Thyroid gland (tissue), 4 donors: ENCODE data around the gene PDXK. TPM values are rescaled to one million over a fixed set of nuclear protein-coding genes. Genes with fewer than 3 reads are reported as not detected.

Source experiments
- DNase-seq, 2 donors: peaks; one replicate each; pipeline ENCODE4 v3.0.0-alpha.2; 2019
- H3K27ac ChIP-seq, 3 donors: fragments of 200-600 bp; sonication (generic); 1 replicate in 2 of 3; 2 replicates in 1 of 3; pipeline ENCODE4 v1.5.1; 2016 to 2019; ENCODE audit warnings: mild to moderate bottlenecking in 1 of 3, moderate library complexity in 1 of 3
- H3K27me3 ChIP-seq: fragments of 200-600 bp; sonication (generic); one replicate; pipeline ENCODE4 v1.5.1; 2019
- H3K36me3 ChIP-seq, 2 donors: fragments of 200-600 bp; sonication (generic); one replicate each; pipeline ENCODE4 v1.5.1; 2016 to 2019
- H3K4me1 ChIP-seq, 2 donors: fragments of 200-600 bp; sonication (generic); one replicate each; pipeline ENCODE4 v1.5.1; 2017 to 2019
- H3K4me3 ChIP-seq, 3 donors: fragments of 200-600 bp; sonication (generic); replicated peaks in 1 of 3; 1 replicate in 2 of 3; 2 replicates in 1 of 3; pipeline ENCODE4 v1.5.1; 2016; ENCODE audit warnings: mild to moderate bottlenecking in 1 of 3
- H3K9me3 ChIP-seq: fragments of 200-600 bp; sonication (generic); one replicate; pipeline ENCODE4 v1.5.1; 2017
- POLR2A ChIP-seq, 2 donors: fragments of 450-650 bp; IDR thresholded peaks; one replicate each; pipeline ENCODE4 v1.6.1; 2017; ENCODE audit warnings: antibody characterized with exemption in 2 of 2, mild to moderate bottlenecking in 2 of 2, moderate library complexity in 1 of 2
- WGBS, 2 donors: methylation state at CpG; one replicate each; pipeline ENCODE4 v1.1.5; 2017; 5-methylcytosine and 5-hydroxymethylcytosine counted together
- intact Hi-C: fragments of 100-400 bp; cut with DNase I; formaldehyde crosslinking; loops from one replicate; pipeline ENCODE4 v1.15.1; 2023
- total RNA-seq, 4 donors: library from RNA; depleted of rRNA; stranded (reverse); fragments of >200 nt; gene quantifications; one replicate each; pipeline ENCODE4 v1.2.3, GENCODE V29; 2016
- TF ChIP-seq, protein P1 (sequence below), 6 experiments: fragments of 200-600 bp in 3 of 6; fragments of 450-650 bp in 3 of 6; sonication (generic) in 3 of 6; IDR thresholded peaks; one replicate each; pipeline ENCODE4 v1.5.1; 2016 to 2019; ENCODE audit warnings: antibody characterized with exemption in 6 of 6, mild to moderate bottlenecking in 2 of 6, inconsistent platforms in 1 of 6, moderate library complexity in 1 of 6

PDXK gene
- total RNA-seq, 4 donors from 2014 or later = 70.6 to 95.5 (median 92.4) TPM

DNA sequence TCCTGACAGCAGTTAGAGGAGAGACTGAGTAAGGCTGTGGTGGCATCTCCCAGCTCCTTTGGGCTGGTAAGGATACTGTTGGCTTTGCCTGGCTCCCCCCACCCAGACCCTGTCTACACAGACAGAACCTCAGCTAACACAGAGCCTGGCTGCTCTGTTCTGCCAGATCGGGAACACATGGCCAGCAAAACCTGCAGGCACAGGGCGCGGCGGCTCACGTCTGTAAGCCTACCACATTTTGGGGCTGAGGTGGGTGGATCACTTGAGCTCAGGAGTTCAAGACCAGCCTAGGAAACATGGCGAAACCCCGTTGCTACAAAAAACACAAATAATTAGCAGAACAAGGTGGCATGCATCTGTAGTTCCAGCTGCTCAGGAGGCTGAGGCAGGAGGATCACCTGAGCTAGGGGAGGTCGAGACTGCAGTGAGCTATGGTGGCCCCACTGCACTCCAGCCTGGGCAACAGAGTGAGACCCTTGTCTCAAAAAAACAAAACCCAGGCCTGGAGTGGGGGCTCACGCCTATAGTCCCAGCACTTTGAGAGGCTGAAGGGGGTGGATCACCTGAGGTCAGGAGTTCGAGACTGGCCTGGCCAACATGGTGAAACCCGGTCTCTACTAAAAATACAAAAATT lies 50.5 kb downstream of the PDXK start:
- intact Hi-C loops = no loop called here
- no peak for TF ChIP-seq POLR2A (IDR thresholded peaks at IDR 0.05)
- TF ChIP-seq, protein P1, sequence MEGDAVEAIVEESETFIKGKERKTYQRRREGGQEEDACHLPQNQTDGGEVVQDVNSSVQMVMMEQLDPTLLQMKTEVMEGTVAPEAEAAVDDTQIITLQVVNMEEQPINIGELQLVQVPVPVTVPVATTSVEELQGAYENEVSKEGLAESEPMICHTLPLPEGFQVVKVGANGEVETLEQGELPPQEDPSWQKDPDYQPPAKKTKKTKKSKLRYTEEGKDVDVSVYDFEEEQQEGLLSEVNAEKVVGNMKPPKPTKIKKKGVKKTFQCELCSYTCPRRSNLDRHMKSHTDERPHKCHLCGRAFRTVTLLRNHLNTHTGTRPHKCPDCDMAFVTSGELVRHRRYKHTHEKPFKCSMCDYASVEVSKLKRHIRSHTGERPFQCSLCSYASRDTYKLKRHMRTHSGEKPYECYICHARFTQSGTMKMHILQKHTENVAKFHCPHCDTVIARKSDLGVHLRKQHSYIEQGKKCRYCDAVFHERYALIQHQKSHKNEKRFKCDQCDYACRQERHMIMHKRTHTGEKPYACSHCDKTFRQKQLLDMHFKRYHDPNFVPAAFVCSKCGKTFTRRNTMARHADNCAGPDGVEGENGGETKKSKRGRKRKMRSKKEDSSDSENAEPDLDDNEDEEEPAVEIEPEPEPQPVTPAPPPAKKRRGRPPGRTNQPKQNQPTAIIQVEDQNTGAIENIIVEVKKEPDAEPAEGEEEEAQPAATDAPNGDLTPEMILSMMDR (IDR thresholded peaks at IDR 0.05) = no peak
- no peaks in the 10 kb centered on the region for H3K9me3 ChIP-seq
- no peak overlapping the region for H3K4me3 ChIP-seq
- peaks cover 12 to 17% of the 10 kb centered on the region in 2 donors for H3K36me3 ChIP-seq
- 92 to 94% methylated on average over 11 of the region's 11 CpGs for WGBS, 2 donors
- H3K27ac ChIP-seq = no peak overlapping the region
- H3K27me3 ChIP-seq = no peaks in the 10 kb centered on the region
- DNase-seq = no peak
- H3K4me1 ChIP-seq = peaks cover 9 to 25% of the 10 kb centered on the region in 2 donors

DNA sequence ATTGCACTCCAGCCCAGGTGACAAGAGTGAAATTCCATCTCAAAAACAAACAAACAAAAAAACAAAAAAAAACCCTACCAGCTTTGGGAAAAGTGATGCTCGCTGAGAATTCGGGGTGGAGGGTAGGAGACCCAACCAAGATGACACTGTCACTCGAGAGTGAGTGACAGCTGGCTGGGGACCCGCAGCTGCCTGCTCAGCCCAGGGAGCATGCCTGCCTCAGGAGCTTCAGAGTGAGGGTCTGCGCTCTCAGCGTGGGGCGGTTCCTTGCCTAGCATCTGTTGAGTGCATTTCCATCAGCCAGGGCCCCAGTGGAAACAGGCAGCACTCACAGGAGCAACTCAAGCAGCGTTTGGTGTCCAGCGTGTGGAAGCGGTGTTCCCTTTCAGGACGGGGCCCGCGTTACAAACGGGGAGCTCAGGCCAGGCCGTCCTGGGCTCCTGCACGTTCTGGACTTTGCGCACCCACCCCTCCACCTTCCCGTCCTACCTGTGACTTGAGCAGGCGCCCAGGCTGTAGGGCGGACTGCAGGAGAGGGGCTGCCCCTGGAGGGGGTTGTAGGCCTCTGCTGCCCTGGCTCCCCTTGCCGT lies 51.2 kb downstream of the PDXK start:
- DNase-seq = no peak
- peaks cover 17 to 33% of the 10 kb centered on the region in 2 donors for H3K4me1 ChIP-seq
- no peak for TF ChIP-seq POLR2A (IDR thresholded peaks at IDR 0.05)
- TF ChIP-seq, protein P1 (IDR thresholded peaks at IDR 0.05) = no peak
- WGBS, 2 donors = 89 to 91% methylated on average over 10 to 21 of the region's 21 CpGs
- H3K27ac ChIP-seq = no peak overlapping the region
- intact Hi-C loops = no loop called here
- H3K36me3 ChIP-seq = peaks cover 12 to 19% of the 10 kb centered on the region in 2 donors
- no peak overlapping the region for H3K4me3 ChIP-seq
- H3K9me3 ChIP-seq = no peaks in the 10 kb centered on the region
- no peaks in the 10 kb centered on the region for H3K27me3 ChIP-seq

DNA sequence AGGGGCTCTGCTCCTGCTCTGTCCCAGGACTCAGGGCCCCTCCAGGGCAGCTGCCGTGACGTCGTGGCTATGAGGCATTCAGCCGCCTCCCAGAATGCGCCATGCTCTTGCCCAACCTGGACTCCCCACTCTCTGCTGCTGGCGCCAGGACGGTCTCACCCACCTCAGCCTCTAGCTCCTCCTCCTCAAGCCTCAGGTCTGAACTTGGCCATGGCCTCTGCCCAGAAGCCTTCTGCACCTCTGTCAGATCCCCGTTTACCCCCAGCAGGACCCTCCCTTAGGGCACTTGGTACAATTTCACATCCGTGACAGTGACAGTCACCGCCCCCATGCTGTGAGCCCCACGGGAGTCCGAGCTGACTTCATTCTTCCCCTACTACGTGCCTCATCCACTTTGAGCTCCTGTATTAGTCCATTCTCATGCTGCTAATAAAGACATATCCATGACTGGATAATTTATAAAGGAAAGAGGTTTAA lies 52.3 kb downstream of the PDXK start:
- Histone ChIP-seq H3K4me1 (peaks cover 20 to 34% of the 10 kb centered on the region in 2 donors), H3K9me3 (no peaks in the 10 kb centered on the region), H3K27ac (no peak overlapping the region), H3K36me3 (peaks cover 12 to 19% of the 10 kb centered on the region in 2 donors), H3K27me3 (no peaks in the 10 kb centered on the region), H3K4me3 (no peak overlapping the region)
- TF ChIP-seq POLR2A (IDR thresholded peaks at IDR 0.05) = no peak
- TF ChIP-seq, protein P1 (IDR thresholded peaks at IDR 0.05) = no peak
- intact Hi-C loops = no loop called here
- WGBS, 2 donors = 75 to 79% methylated on average over 8 to 13 of the region's 13 CpGs
- no peak for DNase-seq

DNA sequence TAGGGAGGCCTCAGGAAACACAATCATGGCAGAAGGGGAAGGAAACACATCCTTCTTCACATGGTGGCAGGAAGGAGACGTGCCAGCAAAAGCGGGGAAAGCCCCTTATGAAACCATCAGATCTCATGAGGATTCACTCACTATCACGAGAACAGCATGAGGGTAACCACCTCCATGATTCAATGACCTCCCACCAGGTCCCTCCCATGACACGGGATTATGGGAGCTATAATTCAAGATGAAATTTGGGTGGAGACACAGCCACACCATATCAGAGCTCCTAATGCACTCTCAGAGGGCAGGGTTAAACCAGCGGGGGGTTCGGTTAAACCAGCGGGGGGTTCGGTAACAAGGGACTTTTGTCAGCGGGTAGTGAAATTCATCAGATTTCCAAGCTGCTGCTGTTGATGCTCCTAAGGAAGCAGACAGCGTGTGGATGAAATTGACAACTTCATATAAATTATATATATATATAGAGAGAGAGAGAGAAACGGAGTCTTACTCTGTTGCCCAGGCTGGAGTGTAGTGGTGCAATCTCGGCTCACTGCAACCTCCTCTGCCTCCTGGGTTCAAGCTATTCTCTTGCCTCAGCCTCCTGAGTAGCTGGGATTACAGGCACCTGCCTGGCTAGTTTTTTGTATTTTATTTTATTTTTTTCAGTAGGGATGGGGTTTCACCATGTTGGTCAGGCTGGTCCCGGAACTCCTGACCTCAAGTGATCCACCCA lies 52.9 kb downstream of the PDXK start:
- Histone ChIP-seq H3K9me3 (no peaks in the 10 kb centered on the region), H3K27ac (no peak overlapping the region), H3K4me3 (no peak overlapping the region), H3K36me3 (peaks cover 12 to 19% of the 10 kb centered on the region in 2 donors), H3K4me1 (peaks cover 20 to 32% of the 10 kb centered on the region in 2 donors), H3K27me3 (no peaks in the 10 kb centered on the region)
- TF ChIP-seq, protein P1 (IDR thresholded peaks at IDR 0.05) = no peak
- TF ChIP-seq POLR2A (IDR thresholded peaks at IDR 0.05) = no peak
- intact Hi-C loops = no loop called here
- 82 to 90% methylated on average over 13 of the region's 13 CpGs for WGBS, 2 donors
- no peak for DNase-seq
